Uterus (tissue), 2 donors: ENCODE measurements around the gene PIGK.
A peak's percentile ranks its signal among the peaks of the same experiment; 100 is the strongest.

Source experiments
- CTCF ChIP-seq, 4 experiments: fragments of 200-600 bp in 2 of 4; fragments of 450-650 bp in 2 of 4; sonication (generic) in 2 of 4; IDR thresholded peaks; one replicate each; pipeline ENCODE4 v1.5.1; 2016 to 2019; ENCODE audit warnings: antibody characterized with exemption in 4 of 4, mild to moderate bottlenecking in 2 of 4, moderate library complexity in 1 of 4
- POLR2A ChIP-seq, 2 donors: fragments of 450-650 bp; IDR thresholded peaks; one replicate each; pipeline ENCODE4 v1.6.1; 2016; ENCODE audit warnings: antibody characterized with exemption in 2 of 2, mild to moderate bottlenecking in 1 of 2, moderate library complexity in 1 of 2

- TF ChIP-seq POLR2A (IDR thresholded peaks at IDR 0.05) (no peak), CTCF (IDR thresholded peaks at IDR 0.05) (peak in 3 of 4 experiments; percentile 20 to 40 (median 35))
These were observed 92.9 kb downstream of the PIGK start for GRCh38 chr1:77126307-77126706.
